MG63 (cell line): ENCODE results near the gene IRF8. TPM values are rescaled to one million over a fixed set of nuclear protein-coding genes. Genes with fewer than 3 reads are reported as not detected.

Experiments
- DNase-seq: peaks from one replicate; pipeline ENCODE4 v3.0.0-alpha.2; 2020
- H3K27me3 ChIP-seq: fragments of 250-450 bp; sonication (Bioruptor Pico); 2 replicates; pipeline ENCODE4 v1.5.1; 2020; ENCODE audit warnings: mild to moderate bottlenecking, moderate library complexity
- H3K36me3 ChIP-seq: fragments of 250-450 bp; sonication (Bioruptor Pico); 2 replicates; pipeline ENCODE4 v1.5.1; 2020; ENCODE audit warnings: mild to moderate bottlenecking, moderate library complexity
- H3K4me3 ChIP-seq: fragments of 250-450 bp; sonication (Bioruptor Pico); 2 replicates; pipeline ENCODE4 v1.5.1; 2020; ENCODE audit warnings: mild to moderate bottlenecking, moderate library complexity
- H3K9me3 ChIP-seq: fragments of 250-450 bp; sonication (Bioruptor Pico); 2 replicates; pipeline ENCODE4 v1.5.1; 2020; ENCODE audit warnings: mild to moderate bottlenecking, moderate library complexity
- total RNA-seq: library from RNA; depleted of rRNA; stranded (reverse); fragments of >200 nt; shearing (Covaris generic); gene quantifications from 2 replicates; pipeline ENCODE4 v1.2.3, GENCODE V29; 2014; ENCODE audit warnings: low replicate concordance

Gene IRF8
- total RNA-seq, 1 experiment from 2014 or later = not detected

DNA sequence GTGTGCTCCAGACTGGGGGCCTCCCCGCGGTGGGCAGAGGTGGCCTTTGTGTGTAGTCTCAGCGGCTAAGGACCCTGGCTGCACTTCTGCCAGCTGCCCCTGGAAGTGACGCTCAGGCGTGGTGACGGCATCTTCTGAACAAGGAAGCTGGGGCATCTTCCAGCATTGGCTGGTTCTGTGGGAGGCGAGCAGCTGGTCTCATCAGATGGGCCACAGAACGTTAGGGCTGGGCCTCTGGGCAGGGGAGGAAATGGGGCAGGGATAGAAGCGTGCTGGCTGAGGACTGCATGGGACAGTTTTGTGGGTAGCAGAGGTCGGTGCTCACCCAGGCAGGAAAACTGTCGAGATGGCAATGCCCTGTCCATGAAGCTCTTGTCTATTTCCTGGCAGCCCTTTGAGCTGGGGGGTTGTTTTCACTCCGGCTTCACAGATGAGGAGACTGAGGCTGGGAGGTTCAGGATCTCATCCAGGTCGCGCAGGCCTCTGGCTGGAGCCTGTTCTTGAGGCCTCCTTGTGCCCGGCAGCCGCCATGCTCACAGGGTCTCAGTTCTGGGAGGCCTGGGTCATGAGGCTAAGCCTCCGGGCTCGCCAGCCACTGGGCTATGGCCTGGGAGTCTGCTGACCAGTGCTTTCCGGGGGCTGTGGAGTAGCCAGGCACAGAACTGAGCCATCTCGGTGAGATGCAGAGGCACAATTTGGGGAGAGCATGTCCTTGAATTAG is 16.3 kb downstream of the IRF8 start:
- H3K9me3 ChIP-seq = no peaks in the 10 kb centered on the region
- DNase-seq = no peak
- no peaks in the 10 kb centered on the region for H3K36me3 ChIP-seq
- no peak overlapping the region for H3K4me3 ChIP-seq
- no peaks in the 10 kb centered on the region for H3K27me3 ChIP-seq

DNA sequence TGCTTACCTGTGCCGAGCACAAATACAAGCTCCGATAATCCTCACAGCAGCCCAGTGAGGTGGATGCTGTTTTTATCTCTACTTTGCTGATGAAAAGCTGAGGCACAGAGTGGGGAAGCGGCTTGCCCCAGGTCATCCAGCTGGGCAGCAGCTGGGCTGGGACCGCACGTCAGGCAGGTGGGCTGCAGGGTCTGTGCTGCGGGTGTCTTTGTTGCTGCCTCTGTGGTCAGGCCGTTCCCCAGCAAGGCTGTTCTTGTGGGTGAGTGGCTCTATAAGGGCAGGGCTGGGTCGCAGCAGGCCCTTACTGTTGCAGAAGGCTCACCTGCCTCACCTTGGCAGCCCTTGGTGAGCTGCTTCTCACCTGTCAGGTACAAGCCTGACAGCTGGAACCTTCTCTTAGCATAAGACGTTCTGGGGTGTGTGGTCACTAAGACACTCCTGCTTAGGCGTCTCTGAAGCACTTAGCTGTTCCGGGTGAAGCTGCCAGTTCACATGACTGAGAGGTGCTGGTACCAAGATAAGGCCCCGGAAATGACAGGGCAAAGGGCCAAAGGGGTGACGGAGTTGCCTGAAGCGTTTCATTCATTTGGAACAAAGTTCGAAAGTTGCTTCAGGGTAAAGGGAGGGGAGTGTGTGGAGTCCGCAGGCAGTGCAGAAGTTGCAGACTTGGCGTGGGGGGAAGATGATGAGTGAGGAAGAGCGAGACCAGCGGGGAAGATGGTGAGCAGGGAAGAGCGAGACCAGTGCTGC is 17.4 kb downstream of the IRF8 start:
- Histone ChIP-seq H3K27me3 (no peaks in the 10 kb centered on the region), H3K4me3 (no peak overlapping the region), H3K36me3 (no peaks in the 10 kb centered on the region), H3K9me3 (no peaks in the 10 kb centered on the region)
- DNase-seq = peak; percentile 11

DNA sequence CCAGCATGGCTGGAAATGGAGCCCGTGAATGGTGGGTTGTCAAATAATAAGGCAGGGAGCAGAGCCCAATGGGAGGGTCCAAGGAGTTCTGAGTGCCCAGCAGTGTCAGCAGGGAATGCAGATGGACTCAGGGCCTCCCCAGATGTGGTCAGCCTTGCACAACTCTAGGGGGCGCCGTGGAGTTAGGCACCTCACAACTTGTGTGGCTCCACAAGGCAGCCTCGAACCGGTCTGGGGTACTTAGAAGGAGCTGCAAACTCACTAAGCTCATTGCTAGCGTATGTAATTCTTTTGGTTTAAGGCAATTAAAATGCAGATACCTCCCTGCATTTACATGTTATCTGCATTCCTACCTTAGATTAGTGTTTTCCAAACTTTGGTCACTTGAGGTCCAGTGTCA is 18.1 kb downstream of the IRF8 start:
- no peaks in the 10 kb centered on the region for H3K36me3 ChIP-seq
- H3K4me3 ChIP-seq = no peak overlapping the region
- DNase-seq = no peak
- no peaks in the 10 kb centered on the region for H3K27me3 ChIP-seq
- no peaks in the 10 kb centered on the region for H3K9me3 ChIP-seq

DNA sequence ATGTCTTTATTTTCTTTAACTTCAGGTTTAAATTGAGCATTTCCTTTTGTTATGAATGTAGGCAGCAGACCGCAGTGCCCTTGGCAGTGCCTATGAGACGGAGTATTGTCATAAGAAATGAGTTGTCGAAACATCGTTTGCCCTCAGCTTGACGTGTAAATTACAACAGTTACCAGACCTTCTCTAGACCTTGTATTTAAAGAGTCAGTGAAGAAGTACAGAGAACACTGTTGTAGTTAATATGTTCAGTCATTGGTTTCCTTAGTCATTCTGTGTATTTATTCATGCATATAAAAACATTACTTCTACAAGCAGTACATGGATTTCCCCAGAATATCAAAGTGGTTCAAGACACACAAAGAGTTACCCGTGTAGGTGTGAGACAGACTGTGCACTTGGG is 19.0 kb downstream of the IRF8 start:
- Histone ChIP-seq H3K4me3 (no peak overlapping the region), H3K9me3 (no peaks in the 10 kb centered on the region)

DNA sequence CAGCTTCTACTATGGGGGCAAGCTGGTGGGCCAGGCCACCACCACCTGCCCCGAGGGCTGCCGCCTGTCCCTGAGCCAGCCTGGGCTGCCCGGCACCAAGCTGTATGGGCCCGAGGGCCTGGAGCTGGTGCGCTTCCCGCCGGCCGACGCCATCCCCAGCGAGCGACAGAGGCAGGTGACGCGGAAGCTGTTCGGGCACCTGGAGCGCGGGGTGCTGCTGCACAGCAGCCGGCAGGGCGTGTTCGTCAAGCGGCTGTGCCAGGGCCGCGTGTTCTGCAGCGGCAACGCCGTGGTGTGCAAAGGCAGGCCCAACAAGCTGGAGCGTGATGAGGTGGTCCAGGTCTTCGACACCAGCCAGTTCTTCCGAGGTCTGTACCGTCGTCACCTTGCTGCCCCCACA is 19.5 kb downstream of the IRF8 start:
- DNase-seq = no peak
- Histone ChIP-seq H3K36me3 (no peaks in the 10 kb centered on the region), H3K27me3 (no peaks in the 10 kb centered on the region), H3K4me3 (no peak overlapping the region), H3K9me3 (no peaks in the 10 kb centered on the region)

More for the DNA sequence above, 19.0 kb downstream of the IRF8 start:
- DNase-seq = no peak
- Histone ChIP-seq H3K36me3 (no peaks in the 10 kb centered on the region), H3K27me3 (no peaks in the 10 kb centered on the region)

DNA sequence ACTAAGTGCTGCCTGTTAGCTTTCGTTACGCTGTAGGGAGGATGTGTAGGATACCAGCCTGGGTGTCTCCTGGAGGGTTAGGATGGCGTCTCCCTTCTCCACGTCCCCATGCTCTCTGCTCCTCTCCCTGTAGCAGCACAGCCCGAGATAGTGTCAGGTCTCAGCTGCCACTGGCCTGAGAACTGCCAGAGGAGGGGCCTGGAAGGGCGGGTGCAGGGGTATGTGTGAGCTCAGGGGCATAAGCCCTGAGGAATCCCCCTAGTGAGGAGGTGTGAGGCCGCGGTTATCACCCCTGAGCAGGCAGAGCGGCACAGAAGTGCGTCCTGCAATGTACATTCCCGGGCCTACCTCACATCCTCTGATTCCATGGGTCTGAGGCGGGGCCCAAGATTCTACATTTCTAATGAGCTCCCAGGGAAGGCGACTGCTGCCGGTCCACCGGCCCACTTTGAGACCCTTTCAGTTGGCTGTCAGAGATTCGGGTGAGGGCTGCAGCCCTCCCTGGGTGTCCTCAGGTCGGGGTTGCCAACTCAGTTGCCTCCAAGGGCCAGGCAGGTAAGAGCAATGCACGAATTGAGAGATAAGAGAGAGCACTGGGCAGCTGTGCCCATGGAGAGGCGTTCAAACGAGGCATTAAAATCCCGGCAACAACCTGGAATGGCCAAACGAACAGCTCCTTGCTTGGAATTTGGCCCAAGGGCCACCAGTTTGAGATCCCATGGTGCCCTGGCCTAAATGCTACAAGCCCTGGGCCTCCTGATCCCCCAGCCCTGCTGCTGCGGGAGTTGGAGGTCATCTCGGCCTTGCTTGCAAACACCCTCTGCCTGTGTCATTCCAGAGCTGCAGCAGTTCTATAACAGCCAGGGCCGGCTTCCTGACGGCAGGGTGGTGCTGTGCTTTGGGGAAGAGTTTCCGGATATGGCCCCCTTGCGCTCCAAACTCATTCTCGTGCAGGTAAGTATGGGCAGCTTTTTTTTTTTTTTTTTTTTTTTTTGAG is 20.6 kb downstream of the IRF8 start:
- DNase-seq = no peak
- no peaks in the 10 kb centered on the region for H3K36me3 ChIP-seq

DNA sequence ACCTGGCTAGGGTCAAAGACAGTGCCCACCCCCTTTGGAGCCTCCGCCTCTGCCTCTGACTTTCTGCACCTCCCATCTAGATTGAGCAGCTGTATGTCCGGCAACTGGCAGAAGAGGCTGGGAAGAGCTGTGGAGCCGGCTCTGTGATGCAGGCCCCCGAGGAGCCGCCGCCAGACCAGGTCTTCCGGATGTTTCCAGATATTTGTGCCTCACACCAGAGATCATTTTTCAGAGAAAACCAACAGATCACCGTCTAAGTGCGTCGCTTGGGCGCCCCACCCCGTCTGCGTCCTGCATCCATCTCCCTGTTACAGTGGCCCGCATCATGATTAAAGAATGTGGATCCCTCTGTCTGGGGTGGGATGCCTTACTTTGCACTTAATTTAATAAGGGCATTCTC is 22.1 kb downstream of the IRF8 start:
- Histone ChIP-seq H3K9me3 (no peaks in the 10 kb centered on the region), H3K36me3 (no peaks in the 10 kb centered on the region), H3K27me3 (no peaks in the 10 kb centered on the region), H3K4me3 (no peak overlapping the region)
- no peak for DNase-seq

More for the DNA sequence above, 20.6 kb downstream of the IRF8 start:
- H3K27me3 ChIP-seq = no peaks in the 10 kb centered on the region
- H3K4me3 ChIP-seq = no peak overlapping the region
- no peaks in the 10 kb centered on the region for H3K9me3 ChIP-seq

DNA sequence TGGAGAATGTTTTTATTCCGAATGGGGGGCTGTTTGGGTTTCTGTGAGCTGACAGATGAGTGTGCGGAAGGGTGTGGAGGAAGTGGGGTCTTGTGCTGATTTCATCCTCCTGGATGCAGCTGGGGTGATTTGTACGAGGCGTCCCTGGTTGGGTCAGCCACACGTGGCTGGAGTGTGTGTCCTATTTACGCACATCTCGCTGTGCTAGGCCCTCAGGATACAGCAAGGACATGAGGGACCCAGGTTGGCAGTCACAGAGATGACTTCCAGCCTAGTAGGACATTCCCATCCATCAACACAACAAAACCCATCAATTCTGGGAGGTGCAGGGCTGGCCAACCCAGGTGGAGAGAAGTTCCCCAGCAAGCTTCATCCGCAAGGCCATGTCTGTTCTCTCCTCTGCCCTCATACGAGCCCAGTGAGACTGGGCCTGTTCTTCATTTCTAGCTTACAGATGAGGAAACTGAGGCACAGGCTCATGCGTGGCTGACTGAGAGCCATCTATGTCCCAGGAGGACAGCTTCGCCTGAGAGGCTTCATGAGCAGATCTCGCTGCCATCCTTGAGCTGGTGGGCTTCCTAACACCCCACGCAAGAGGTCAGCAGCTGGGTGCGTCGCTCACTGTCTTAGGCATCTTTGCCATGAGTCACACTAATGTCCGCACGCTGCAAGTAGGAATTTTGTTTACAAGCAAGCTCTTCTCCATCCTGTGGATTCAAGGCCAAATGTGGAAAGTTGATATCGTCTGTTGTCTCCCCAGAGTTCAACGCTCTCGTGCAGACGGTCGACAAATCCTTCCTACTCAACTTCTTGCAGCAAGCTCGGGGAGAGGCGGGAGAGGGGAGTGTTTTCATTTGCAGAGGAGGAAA is 24.4 kb downstream of the IRF8 start:
- no peak overlapping the region for H3K4me3 ChIP-seq
- DNase-seq = no peak
- H3K36me3 ChIP-seq = no peaks in the 10 kb centered on the region
- no peaks in the 10 kb centered on the region for H3K9me3 ChIP-seq
- H3K27me3 ChIP-seq = no peaks in the 10 kb centered on the region

DNA sequence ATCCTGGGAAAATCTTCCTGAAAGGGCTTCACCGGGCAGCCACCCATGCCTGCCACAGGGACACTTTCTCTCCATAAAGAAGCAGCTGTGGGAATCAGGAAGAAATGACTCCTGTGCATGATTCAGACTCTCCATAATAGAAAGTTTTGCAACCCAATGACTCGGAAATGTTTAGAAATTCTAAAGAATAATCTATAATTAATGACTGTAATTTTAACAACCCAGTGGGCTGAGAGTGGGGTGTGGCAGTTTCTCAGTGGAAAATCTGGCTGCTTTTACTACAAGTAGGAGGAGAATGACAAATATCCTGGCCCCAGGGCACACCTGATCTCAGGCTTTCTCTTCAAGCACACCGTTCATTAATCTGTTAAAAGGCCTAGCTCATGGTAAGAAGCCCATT is 25.7 kb downstream of the IRF8 start:
- Histone ChIP-seq H3K4me3 (no peak overlapping the region), H3K27me3 (no peaks in the 10 kb centered on the region), H3K36me3 (no peaks in the 10 kb centered on the region), H3K9me3 (no peaks in the 10 kb centered on the region)
- DNase-seq = no peak

DNA sequence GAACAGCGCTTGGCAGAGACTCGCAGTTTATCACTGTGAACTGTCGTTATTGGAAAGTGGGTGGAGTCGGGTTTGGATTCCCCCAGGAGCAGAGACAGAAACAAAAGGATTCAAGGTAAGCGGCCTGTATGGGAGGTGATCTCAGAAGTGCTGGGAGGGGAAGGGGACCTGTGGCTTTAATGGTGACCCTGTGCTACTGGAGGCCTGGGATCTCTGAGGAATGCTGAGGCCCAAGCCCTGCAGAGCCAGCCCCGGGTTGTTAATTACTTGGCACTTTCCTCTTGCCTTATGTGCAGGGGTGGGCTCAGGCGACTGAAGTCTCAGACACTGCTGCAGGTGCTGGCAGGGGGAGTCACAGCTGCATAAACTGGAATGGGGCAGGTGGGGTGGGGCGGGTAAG is 27.4 kb downstream of the IRF8 start:
- H3K27me3 ChIP-seq = no peaks in the 10 kb centered on the region
- no peaks in the 10 kb centered on the region for H3K36me3 ChIP-seq
- no peaks in the 10 kb centered on the region for H3K9me3 ChIP-seq
- H3K4me3 ChIP-seq = no peak overlapping the region
- DNase-seq = no peak

DNA sequence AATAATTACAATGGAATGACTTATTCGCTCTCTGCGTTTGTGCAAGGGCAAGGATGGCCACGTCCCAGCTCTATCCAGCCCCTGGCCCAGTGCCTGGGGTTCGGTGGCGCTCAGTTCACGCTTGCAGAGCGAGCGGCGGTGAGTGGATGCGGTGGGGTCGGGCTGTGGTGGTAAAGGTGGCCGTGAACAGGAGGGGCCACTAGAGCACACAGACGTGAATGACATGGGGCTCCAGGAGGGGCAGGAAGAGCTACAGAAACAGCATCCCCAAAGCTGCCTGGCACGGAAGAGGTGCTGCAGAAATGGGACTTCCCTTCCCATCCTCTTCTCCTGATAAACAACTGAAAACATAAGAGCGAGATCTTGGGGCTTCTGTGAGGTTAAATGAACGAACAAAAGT is 28.4 kb downstream of the IRF8 start:
- H3K4me3 ChIP-seq = no peak overlapping the region
- no peaks in the 10 kb centered on the region for H3K9me3 ChIP-seq
- H3K36me3 ChIP-seq = no peaks in the 10 kb centered on the region
- H3K27me3 ChIP-seq = no peaks in the 10 kb centered on the region
- no peak for DNase-seq

DNA sequence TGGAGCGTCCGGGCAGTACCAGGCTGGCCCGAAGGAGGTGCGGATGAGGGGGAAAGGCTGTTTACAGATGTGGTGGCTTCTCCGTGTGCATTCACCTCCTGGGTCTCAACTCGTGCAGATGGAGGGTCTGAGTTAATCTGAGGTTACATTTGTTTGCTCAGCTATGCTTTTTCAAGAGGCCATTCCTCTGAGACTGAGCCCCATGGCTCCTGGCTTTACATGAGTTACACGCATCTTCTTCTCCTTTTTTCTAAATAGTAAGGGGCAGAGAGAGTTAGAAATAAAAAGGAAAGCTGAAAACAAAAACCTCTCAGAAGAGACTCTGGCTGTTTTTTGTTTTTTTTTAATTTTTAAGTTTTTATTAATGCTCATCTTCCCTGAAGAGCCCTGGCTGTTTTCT is 29.0 kb downstream of the IRF8 start:
- Histone ChIP-seq H3K9me3 (no peaks in the 10 kb centered on the region), H3K27me3 (no peaks in the 10 kb centered on the region), H3K4me3 (no peak overlapping the region), H3K36me3 (no peaks in the 10 kb centered on the region)
- no peak for DNase-seq

DNA sequence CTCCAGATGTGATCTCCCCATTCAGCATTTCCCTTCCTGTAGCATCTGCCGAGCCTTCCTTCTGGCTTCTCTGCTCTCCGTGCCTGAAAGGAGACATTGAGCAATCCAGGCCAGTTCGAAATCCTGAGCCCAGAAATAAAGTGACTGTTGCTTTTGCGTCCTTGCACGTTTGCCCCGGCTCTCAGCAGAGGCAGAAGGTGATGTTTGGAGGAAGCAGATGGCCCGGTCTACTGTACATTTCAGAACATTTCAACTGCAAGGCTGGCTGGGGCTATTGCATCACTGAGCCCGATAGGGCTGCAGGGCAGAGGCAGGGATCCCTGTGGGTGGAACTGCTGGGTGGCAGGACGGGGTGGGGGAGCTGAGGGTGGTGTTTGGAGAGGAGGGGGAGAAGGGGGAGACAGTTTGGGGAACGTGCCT is 29.4 kb downstream of the IRF8 start:
- DNase-seq = no peak

DNA sequence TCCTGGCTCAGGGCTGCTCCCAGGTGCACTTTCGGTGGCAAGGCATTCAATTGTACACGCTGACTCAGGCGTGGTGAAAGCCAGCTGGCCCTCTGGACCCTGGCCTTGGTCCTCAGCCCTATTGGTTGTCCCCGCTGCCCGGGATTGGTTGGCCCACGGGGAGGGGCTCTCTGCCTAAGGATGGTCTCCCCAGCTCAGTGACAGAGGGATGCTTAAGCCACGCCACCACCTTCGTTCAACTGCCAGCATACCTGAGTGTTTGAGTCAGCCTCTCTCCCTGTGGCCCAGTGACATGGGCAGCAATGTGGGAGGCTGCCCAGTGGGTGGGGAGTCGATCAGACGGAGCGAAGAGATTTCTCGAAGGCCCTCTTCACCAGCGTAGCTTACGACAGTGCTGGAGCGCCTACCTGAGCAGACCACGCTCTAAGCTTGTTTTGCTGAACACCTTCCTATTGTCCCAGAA is 30.3 kb downstream of the IRF8 start:
- no peaks in the 10 kb centered on the region for H3K9me3 ChIP-seq
- no peak for DNase-seq

More for the DNA sequence above, 29.4 kb downstream of the IRF8 start:
- H3K9me3 ChIP-seq = no peaks in the 10 kb centered on the region
- H3K27me3 ChIP-seq = no peaks in the 10 kb centered on the region
- H3K4me3 ChIP-seq = no peak overlapping the region
- H3K36me3 ChIP-seq = no peaks in the 10 kb centered on the region

DNA sequence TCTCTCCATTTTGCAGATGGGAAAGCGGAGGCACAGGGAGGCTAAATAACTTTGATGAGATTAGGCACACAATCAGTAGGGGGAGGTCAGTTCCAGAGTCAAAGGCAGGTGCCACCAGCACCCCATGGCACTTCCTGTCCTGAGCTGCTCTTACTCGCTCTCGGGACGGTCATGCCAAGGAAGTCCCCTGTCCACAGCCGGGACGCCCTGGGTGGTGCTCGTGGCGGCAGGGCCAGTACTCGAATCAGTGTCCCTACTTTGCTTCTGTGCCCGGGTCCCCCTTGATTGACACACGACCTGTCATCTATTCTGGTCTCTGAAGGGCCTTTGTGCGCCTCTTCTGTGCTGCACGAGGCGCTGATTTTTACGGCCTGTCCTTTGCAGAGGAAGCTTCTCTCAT is 31.3 kb downstream of the IRF8 start:
- no peak for DNase-seq
- peaks cover 3% of the 10 kb centered on the region; the same call in 1 of the 2 replicates for H3K27me3 ChIP-seq

More for the DNA sequence above, 30.3 kb downstream of the IRF8 start:
- no peaks in the 10 kb centered on the region for H3K27me3 ChIP-seq
- H3K4me3 ChIP-seq = no peak overlapping the region
- no peaks in the 10 kb centered on the region for H3K36me3 ChIP-seq

More for the DNA sequence above, 31.3 kb downstream of the IRF8 start:
- Histone ChIP-seq H3K4me3 (no peak overlapping the region), H3K36me3 (no peaks in the 10 kb centered on the region), H3K9me3 (no peaks in the 10 kb centered on the region)
